CD4-positive, alpha-beta T cell treated with Interleukin-21 for 1 hour (primary cell): Measurements from ENCODE around the gene CCDC68.
A peak's percentile ranks its signal among the peaks of the same experiment; 100 is the strongest.
"Not testable (repeated sequence)": the region's sequence is repeated elsewhere in the genome, so short reads cannot be mapped to it uniquely, and the experiment has no call there.

Experiments
- DNase-seq: peaks from one replicate; pipeline ENCODE4 v3.0.0-alpha.2; 2020

Gene CCDC68, protein sequence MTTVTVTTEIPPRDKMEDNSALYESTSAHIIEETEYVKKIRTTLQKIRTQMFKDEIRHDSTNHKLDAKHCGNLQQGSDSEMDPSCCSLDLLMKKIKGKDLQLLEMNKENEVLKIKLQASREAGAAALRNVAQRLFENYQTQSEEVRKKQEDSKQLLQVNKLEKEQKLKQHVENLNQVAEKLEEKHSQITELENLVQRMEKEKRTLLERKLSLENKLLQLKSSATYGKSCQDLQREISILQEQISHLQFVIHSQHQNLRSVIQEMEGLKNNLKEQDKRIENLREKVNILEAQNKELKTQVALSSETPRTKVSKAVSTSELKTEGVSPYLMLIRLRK

DNA sequence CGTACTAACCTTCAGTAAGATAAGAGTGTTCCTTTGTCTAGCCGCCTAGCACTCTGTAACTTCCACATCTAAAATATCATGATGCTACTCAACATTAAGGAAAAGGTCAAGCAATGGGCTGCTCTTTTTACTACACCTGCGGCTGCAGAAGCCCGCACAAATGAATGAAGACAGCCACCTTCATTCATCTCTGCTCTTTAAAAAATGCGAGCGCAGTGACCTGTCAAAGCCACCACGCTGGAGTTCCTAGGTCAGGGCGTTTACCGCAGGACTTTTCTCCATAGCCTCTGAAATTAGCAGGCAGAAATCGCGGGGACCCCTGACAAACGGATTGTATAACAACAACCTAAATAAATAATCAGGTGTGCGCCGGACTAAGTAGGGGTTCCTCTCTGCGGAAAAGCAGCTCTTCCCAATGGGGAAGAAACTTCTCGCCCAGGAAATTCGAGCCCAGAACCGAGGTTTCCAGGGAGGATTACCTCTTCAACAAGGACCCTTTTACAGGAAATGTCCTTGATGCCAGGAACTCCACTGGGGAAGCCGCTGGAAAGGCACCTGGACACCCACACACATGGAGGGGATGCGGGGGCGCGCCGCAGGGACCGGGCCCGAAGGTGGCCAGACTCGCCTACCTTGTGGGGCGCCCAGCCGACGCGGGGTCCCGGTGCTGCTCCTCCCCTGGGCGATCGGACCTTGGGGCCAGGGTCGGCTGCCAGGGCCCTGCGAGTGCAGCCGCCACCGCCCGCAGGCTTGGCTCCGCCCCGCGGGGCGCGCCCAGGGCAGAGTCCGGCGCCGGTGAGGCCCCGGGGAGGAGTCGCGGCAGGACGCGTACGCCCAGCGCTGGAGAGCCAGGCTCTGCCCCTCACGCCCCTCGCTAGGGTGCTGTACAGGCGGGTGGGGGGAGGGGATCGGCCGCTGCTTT, at the start of gene CCDC68:
CCDC68 (minus strand) TSS at position 758 of the 922 bp plus-strand sequence. CDS start 16,670 bp downstream, outside the sequence.
- no peak for DNase-seq

- DNase-seq = no peak
Measured at GRCh38 chr18:55007602-55008001, 48.3 kb upstream of the CCDC68 start.

- DNase-seq = no peak
Measured at GRCh38 chr18:55003695-55004094, 44.4 kb upstream of the CCDC68 start.

GRCh38 chr18:55002261-55002660, 43.0 kb upstream of the CCDC68 start:
- DNase-seq = no peak

DNA sequence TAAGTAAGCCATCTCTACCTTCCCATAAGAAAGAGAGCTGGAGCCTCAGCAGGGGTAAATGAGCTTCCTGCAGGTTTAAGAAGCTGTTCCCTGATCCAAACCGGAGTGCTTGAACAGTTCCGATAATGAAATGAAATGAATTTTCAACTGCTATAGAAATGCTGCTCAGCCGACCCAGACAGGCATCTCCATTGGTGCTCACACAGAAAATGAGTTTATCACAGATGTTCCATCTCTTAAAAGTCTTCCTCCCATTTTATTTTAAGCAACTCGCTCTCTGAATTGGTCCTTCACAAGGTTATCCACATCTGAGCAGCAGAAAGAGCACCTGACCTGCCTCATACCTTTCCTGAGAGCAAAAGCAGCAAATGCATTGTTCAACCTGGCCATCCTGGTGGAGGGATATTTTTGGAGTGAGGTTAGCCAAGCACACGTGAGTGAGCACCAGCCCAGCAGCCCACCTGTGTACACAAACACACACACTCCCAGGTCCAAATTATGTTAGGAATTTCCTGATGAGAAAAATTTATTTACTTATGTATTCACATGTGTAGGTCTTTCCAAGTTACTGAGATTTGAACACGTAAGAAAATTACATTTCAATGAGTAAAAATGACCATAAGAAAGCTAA, 42.2 kb upstream of the CCDC68 start:
- no peak for DNase-seq

GRCh38 chr18:55000529-55000928, 41.3 kb upstream of the CCDC68 start:
- DNase-seq = no peak

DNA sequence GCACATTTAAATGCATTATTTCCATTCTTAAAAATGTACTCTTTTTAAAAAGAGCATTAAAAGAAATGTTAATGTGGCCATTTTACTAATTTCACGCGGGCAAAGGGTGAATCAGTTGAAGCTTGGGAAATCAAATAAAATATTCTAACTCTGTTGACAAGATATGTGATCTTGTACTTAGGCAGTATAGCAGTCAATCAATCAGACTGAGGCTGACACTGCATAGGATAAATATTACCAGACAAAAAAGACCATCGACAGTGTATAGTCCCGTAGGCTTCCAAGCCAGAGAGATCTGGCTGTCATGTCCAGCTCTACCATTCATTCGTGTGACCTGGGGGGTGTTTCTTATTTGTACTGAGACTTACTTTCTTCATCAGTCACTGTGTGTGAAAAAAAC, 39.8 kb upstream of the CCDC68 start:
- no peak for DNase-seq

- DNase-seq = no peak
Measured at GRCh38 chr18:54995421-54996143, 36.3 kb upstream of the CCDC68 start.

DNA sequence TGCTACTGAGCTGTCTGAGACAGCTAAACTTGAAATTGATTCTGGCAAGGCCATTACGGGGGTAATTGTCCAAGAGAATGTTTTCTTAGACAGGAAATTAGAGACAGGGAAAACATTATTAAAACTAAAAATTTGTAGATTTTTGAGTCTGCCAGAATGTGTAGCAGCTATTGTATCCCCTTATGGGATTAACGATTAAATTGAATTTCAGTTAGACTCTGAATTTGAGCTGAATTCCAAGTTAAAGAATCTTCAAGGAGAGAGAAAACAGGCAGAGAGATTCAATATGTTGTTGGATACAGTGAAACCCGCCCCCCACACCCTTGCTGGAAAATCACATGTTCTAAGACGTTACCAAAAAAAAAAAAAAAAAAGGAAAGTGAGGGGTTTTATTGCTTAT, 32.7 kb upstream of the CCDC68 start:
- no peak for DNase-seq

- no peak for DNase-seq
Measured at GRCh38 chr18:54984908-54985307, 25.6 kb upstream of the CCDC68 start.

GRCh38 chr18:54983791-54984190, 24.5 kb upstream of the CCDC68 start:
- no peak for DNase-seq

DNA sequence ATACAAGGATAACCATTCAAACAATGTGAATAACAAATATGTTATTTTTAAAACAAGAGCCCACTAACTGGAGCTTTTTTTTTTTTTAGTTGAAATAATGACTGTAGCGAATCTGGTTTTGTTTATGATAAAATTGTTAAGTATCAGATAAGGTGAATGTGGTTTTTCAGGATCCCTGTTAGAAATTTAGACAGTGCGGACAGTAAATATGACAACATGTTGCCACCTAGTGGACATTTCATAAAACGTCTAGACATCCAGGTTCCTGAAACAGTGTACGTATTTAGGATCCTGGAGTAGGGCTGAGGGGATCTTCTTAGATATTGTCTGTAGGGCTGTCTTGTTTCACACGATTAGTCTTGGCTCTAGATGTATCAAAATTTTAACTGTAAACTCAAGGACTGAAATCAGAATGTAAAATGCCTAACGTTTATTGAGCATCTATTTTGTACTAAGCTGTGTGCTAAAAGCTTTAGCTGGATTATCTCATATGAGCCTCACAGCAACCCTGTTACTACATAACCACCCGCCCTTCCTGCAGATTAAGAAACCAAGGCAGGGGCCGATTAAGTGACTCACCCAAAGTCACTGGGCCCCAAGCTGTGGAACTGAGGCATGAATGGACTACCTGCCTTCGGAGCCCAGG, 23.9 kb upstream of the CCDC68 start:
- DNase-seq = peak; percentile 47

DNA sequence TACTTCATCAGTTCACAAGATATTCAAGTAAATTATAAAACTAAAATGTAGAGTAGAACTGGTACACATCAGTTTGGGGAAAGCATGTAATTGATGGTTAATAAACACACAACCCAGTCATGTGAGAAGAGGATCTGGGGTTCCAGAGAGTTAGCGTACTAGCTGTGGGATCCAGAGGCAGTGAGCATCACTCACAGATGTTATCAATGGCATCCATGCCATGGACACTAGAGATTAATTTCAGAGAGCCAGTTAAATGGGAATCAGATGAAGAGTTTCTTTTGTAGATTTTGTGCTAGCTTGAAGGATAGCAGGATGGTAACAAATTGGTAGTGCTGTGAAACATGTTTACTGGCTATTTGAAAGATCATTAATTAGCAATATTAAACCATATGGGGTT, 21.8 kb upstream of the CCDC68 start:
- no peak for DNase-seq

GRCh38 chr18:54975598-54975997, 16.3 kb upstream of the CCDC68 start:
- no peak for DNase-seq

GRCh38 chr18:54973046-54973445, 13.8 kb upstream of the CCDC68 start:
- DNase-seq = no peak

GRCh38 chr18:54968807-54969206, 9.5 kb upstream of the CCDC68 start:
- no peak for DNase-seq

DNA sequence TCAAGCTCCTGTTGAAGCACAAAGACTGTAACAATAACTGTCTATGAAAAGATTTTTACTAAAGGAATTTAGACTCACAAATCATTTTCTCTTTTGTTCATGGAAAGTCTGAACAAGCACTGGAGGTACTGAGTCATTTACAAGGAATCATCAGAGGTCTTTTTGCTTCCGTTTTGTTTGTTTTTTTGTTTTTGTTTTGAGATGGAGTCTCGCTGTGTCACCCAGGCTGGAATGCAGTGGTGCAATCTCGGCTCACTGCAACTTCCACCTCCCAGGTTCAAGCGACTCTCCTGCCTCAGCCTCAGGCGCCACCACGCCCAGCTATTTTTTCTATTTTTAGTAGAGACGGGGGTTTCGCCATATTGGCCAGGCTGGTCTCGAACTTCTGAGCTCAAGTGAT, 9.0 kb upstream of the CCDC68 start:
- not testable (repeated sequence) for DNase-seq

DNA sequence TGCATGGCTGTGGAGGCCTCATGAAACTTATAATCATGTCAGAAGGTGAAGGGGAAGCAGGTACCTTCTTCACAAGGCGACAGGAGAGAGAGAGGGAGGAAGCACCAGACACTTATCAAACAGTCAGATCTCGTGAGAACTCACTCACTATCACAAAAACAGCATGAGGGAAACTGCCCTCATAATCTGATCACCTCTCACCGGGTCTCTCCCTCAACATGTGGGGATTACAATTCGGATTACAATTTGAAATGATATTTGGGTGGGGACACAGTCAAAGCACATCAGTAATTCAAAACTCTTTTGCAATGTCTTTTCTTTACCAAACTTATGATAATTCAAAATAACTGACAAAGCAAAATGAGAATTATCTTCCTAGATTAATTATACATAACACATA, 8.5 kb upstream of the CCDC68 start:
- no peak for DNase-seq

GRCh38 chr18:54964741-54965140, 5.5 kb upstream of the CCDC68 start:
- DNase-seq = no peak

DNA sequence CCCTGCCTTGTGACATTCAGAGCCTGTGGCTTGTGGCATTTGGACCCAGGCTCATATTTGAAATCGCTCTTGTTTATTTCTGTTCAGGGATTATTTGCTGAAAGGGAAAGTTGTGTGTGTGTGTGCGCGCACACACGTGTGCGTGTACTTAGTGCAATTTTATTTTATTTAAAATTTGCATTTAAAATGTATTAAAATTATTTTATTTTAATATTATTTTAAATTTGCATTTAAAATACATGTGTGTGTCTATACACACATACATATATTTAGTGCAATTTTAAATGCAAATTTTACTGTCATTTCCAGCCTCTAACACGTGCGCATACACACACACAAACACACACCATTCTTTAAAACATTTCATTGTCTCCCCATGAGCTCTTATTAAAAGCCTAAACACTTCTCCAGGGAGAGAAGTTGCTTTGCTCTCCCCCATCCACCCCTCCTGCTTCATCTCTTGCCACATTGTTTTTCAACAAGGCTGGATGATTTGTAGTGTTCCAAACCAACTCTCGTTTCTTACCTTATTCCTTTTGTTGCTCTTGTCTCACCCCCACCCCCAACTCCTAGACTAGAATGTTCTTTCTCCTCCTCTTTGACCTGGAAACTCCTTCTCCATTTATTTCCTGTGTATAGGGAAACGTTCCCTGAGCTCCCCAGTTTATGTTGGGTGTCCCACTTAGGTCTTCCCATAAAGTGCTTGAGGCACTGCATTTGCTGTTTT, 3.8 kb upstream of the CCDC68 start:
- DNase-seq = no peak

GRCh38 chr18:54961868-54962267, 2.6 kb upstream of the CCDC68 start:
- DNase-seq = no peak

DNA sequence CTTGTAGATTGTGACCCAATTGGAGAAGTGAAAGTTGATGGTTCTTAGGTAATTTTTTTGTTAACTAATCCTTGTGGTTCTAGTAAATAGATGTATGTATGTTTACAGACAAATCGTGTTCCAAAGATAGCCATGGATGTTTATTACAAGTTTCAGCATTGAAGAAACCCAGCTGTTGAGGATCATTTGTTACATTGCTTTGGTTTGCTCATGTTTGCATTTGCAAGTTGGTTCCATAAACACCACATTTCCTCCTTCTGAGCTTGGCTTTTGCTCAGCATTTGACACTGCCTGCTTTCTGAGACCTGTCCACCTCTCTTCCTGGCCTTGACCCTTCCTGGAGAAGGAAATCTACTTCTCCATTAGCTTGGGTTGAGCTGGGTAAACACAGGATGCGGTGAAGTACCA, 1.8 kb upstream of the CCDC68 start:
- DNase-seq = no peak
